Thyroid gland (tissue), 4 donors: ENCODE data around the gene HOXD8. TPM values are rescaled to one million over a fixed set of nuclear protein-coding genes. Genes with fewer than 3 reads are reported as not detected.
A peak's percentile ranks its signal among the peaks of the same experiment; 100 is the strongest.

Experiments used
- DNase-seq, 2 donors: peaks; one replicate each; pipeline ENCODE4 v3.0.0-alpha.2; 2019
- H3K27ac ChIP-seq, 3 donors: fragments of 200-600 bp; sonication (generic); 1 replicate in 2 of 3; 2 replicates in 1 of 3; pipeline ENCODE4 v1.5.1; 2016 to 2019; ENCODE audit warnings: mild to moderate bottlenecking in 1 of 3, moderate library complexity in 1 of 3
- H3K27me3 ChIP-seq: fragments of 200-600 bp; sonication (generic); one replicate; pipeline ENCODE4 v1.5.1; 2019
- H3K36me3 ChIP-seq, 2 donors: fragments of 200-600 bp; sonication (generic); one replicate each; pipeline ENCODE4 v1.5.1; 2016 to 2019
- H3K4me1 ChIP-seq, 2 donors: fragments of 200-600 bp; sonication (generic); one replicate each; pipeline ENCODE4 v1.5.1; 2017 to 2019
- H3K4me3 ChIP-seq, 3 donors: fragments of 200-600 bp; sonication (generic); replicated peaks in 1 of 3; 1 replicate in 2 of 3; 2 replicates in 1 of 3; pipeline ENCODE4 v1.5.1; 2016; ENCODE audit warnings: mild to moderate bottlenecking in 1 of 3
- H3K9me3 ChIP-seq: fragments of 200-600 bp; sonication (generic); one replicate; pipeline ENCODE4 v1.5.1; 2017
- CTCF ChIP-seq, 6 experiments: fragments of 200-600 bp in 3 of 6; fragments of 450-650 bp in 3 of 6; sonication (generic) in 3 of 6; IDR thresholded peaks; one replicate each; pipeline ENCODE4 v1.5.1; 2016 to 2019; ENCODE audit warnings: antibody characterized with exemption in 6 of 6, mild to moderate bottlenecking in 2 of 6, inconsistent platforms in 1 of 6, moderate library complexity in 1 of 6
- POLR2A ChIP-seq, 2 donors: fragments of 450-650 bp; IDR thresholded peaks; one replicate each; pipeline ENCODE4 v1.6.1; 2017; ENCODE audit warnings: antibody characterized with exemption in 2 of 2, mild to moderate bottlenecking in 2 of 2, moderate library complexity in 1 of 2
- WGBS, 2 donors: methylation state at CpG; one replicate each; pipeline ENCODE4 v1.1.5; 2017; 5-methylcytosine and 5-hydroxymethylcytosine counted together
- intact Hi-C: fragments of 100-400 bp; cut with DNase I; formaldehyde crosslinking; loops from one replicate; pipeline ENCODE4 v1.15.1; 2023
- total RNA-seq, 4 donors: library from RNA; depleted of rRNA; stranded (reverse); fragments of >200 nt; gene quantifications; one replicate each; pipeline ENCODE4 v1.2.3, GENCODE V29; 2016

The HOXD8 gene
- total RNA-seq, 4 donors from 2014 or later, result 4.1 to 24.9 (median 9.9) TPM

GRCh38 chr2:176094349-176094748 lies 35.2 kb upstream of the HOXD8 start:
- Histone ChIP-seq H3K27ac (no peak overlapping the region), H3K4me3 (no peak overlapping the region), H3K36me3 (no peaks in the 10 kb centered on the region), H3K27me3 (peaks cover 88% of the 10 kb centered on the region), H3K9me3 (no peaks in the 10 kb centered on the region), H3K4me1 (peaks cover 9 to 33% of the 10 kb centered on the region in 2 donors)
- DNase-seq, result no peak
- intact Hi-C loops, result loop anchor here (10.0 kb wide), 1 partner anchor 410 kb away; no protein-coding TSS in a partner anchor
- no peak for TF ChIP-seq CTCF (IDR thresholded peaks at IDR 0.05)
- TF ChIP-seq POLR2A (IDR thresholded peaks at IDR 0.05), result no peak
- WGBS, 2 donors, result 7 to 9% methylated on average over 12 of the region's 12 CpGs

GRCh38 chr2:176095421-176095820 lies 34.1 kb upstream of the HOXD8 start:
- H3K36me3 ChIP-seq, result no peaks in the 10 kb centered on the region
- peaks cover 89% of the 10 kb centered on the region for H3K27me3 ChIP-seq
- no peak overlapping the region for H3K4me3 ChIP-seq
- intact Hi-C loops, result loop anchor here (10.0 kb wide), 1 partner anchor 411 kb away; no protein-coding TSS in a partner anchor
- no peak for DNase-seq
- no peak overlapping the region for H3K27ac ChIP-seq
- no peak for TF ChIP-seq CTCF (IDR thresholded peaks at IDR 0.05)
- no peak for TF ChIP-seq POLR2A (IDR thresholded peaks at IDR 0.05)
- WGBS, 2 donors, result 15 to 16% methylated on average over 5 of the region's 5 CpGs
- H3K9me3 ChIP-seq, result no peaks in the 10 kb centered on the region
- H3K4me1 ChIP-seq, result peaks cover 9 to 38% of the 10 kb centered on the region in 2 donors

GRCh38 chr2:176096243-176096985 lies 33.1 kb upstream of the HOXD8 start:
- DNase-seq, result no peak
- 10 to 12% methylated on average over 16 of the region's 16 CpGs for WGBS, 2 donors
- H3K27ac ChIP-seq, result no peak overlapping the region
- no peak for TF ChIP-seq POLR2A (IDR thresholded peaks at IDR 0.05)
- TF ChIP-seq CTCF (IDR thresholded peaks at IDR 0.05), result no peak
- H3K4me1 ChIP-seq, result peaks cover 9 to 38% of the 10 kb centered on the region in 2 donors
- no peaks in the 10 kb centered on the region for H3K36me3 ChIP-seq
- H3K9me3 ChIP-seq, result no peaks in the 10 kb centered on the region
- H3K27me3 ChIP-seq, result peaks cover 92% of the 10 kb centered on the region
- intact Hi-C loops, result loop anchor here (10.0 kb wide), 1 partner anchor 412 kb away; no protein-coding TSS in a partner anchor
- no peak overlapping the region for H3K4me3 ChIP-seq

- intact Hi-C loops, result loop anchor here (10.0 kb wide), 1 partner anchor 412 kb away; no protein-coding TSS in a partner anchor
- peaks cover 9 to 36% of the 10 kb centered on the region in 2 donors for H3K4me1 ChIP-seq
- DNase-seq, result peak; percentile 53 to 70
- no peak overlapping the region for H3K27ac ChIP-seq
- H3K9me3 ChIP-seq, result no peaks in the 10 kb centered on the region
- H3K4me3 ChIP-seq, result no peak overlapping the region
- no peaks in the 10 kb centered on the region for H3K36me3 ChIP-seq
- WGBS, 2 donors, result 4% methylated on average over 19 to 31 of the region's 45 CpGs
- TF ChIP-seq CTCF (IDR thresholded peaks at IDR 0.05) (peak; percentile 15 to 76 (median 61)), POLR2A (IDR thresholded peaks at IDR 0.05) (no peak)
- peaks cover 90% of the 10 kb centered on the region for H3K27me3 ChIP-seq
These were observed 32.3 kb upstream of the HOXD8 start for GRCh38 chr2:176096986-176097819.
